ENCODE data around the gene PERCC1. TPM values are rescaled to one million over a fixed set of nuclear protein-coding genes. Genes with fewer than 3 reads are reported as not detected.

The PERCC1 gene
- total RNA-seq, 1 donor from 2014 or later = not detected

GRCh38 chr16:1398826-1399581 is 31.9 kb upstream of the PERCC1 start:
- Histone ChIP-seq H3K36me3 (no peaks in the 10 kb centered on the region), H3K27me3 (no peaks in the 10 kb centered on the region), H3K79me2 (ENCODE audit: low read depth) (no peaks in the 10 kb centered on the region), H4K20me1 (ENCODE audit: low read depth) (peaks cover 3% of the 10 kb centered on the region), H3K27ac (no peak overlapping the region), H3K4me1 (no peaks in the 10 kb centered on the region), H3K9me3 (ENCODE audit: low read depth) (no peaks in the 10 kb centered on the region), H3K9ac (no peak overlapping the region), H2AFZ (replicated peaks) (no peak overlapping the region), H3F3A (ENCODE audit: low read depth) (no peaks in the 10 kb centered on the region), H3K4me3 (no peak overlapping the region), H3K4me2 (no peak overlapping the region)
- DNase-seq (ENCODE audit: low spot score) = no peak
- H3K4me3 Mint-ChIP-seq = no peak overlapping the region
- H3K4me1 Mint-ChIP-seq = no peaks in the 10 kb centered on the region
- H3K27ac Mint-ChIP-seq = no peak overlapping the region
- TF ChIP-seq EZH2 (IDR thresholded peaks at IDR 0.05) = no peak
- TF ChIP-seq CTCF (IDR thresholded peaks at IDR 0.05) = no peak
- no peak for TF ChIP-seq EZH2phosphoT487 (IDR thresholded peaks at IDR 0.05)
- H3K27me3 Mint-ChIP-seq (ENCODE audit: insufficient read depth, low read depth) = peaks cover 6% of the 10 kb centered on the region
- no peaks in the 10 kb centered on the region for H3K9me3 Mint-ChIP-seq
- peaks cover 5% of the 10 kb centered on the region for H3K36me3 Mint-ChIP-seq

GRCh38 chr16:1401061-1401757 is 29.7 kb upstream of the PERCC1 start:
- H4K20me1 ChIP-seq (ENCODE audit: low read depth) = peaks cover 5% of the 10 kb centered on the region
- no peak for DNase-seq (ENCODE audit: low spot score)
- no peaks in the 10 kb centered on the region for H3K9me3 ChIP-seq (ENCODE audit: low read depth)
- H3K27me3 ChIP-seq = no peaks in the 10 kb centered on the region
- Mint-ChIP-seq H3K27ac (no peak overlapping the region), H3K27me3 (ENCODE audit: insufficient read depth, low read depth) (peaks cover 6% of the 10 kb centered on the region), H3K36me3 (peaks cover 5% of the 10 kb centered on the region), H3K9me3 (no peaks in the 10 kb centered on the region), H3K4me1 (no peaks in the 10 kb centered on the region), H3K4me3 (no peak overlapping the region)
- H3K36me3 ChIP-seq = no peaks in the 10 kb centered on the region
- H3K79me2 ChIP-seq (ENCODE audit: low read depth) = peaks cover 8% of the 10 kb centered on the region
- no peak overlapping the region for H3K4me2 ChIP-seq
- H3K4me1 ChIP-seq = no peaks in the 10 kb centered on the region
- H3F3A ChIP-seq (ENCODE audit: low read depth) = no peaks in the 10 kb centered on the region
- no peak overlapping the region for H3K9ac ChIP-seq
- no peak overlapping the region for H3K27ac ChIP-seq
- H3K4me3 ChIP-seq = no peak overlapping the region
- no peak overlapping the region for H2AFZ ChIP-seq (replicated peaks)
- TF ChIP-seq EZH2 (IDR thresholded peaks at IDR 0.05) = no peak
- no peak for TF ChIP-seq EZH2phosphoT487 (IDR thresholded peaks at IDR 0.05)
- no peak for TF ChIP-seq CTCF (IDR thresholded peaks at IDR 0.05)

- H3K27ac ChIP-seq = no peak overlapping the region
- no peak for TF ChIP-seq CTCF (IDR thresholded peaks at IDR 0.05)
- TF ChIP-seq EZH2phosphoT487 (IDR thresholded peaks at IDR 0.05) = no peak
- no peak for TF ChIP-seq EZH2 (IDR thresholded peaks at IDR 0.05)
- Mint-ChIP-seq H3K27me3 (ENCODE audit: insufficient read depth, low read depth) (peaks cover 6% of the 10 kb centered on the region), H3K4me1 (no peaks in the 10 kb centered on the region), H3K36me3 (peaks cover 4% of the 10 kb centered on the region), H3K9me3 (no peaks in the 10 kb centered on the region), H3K27ac (peak overlapping the region; percentile 21), H3K4me3 (no peak overlapping the region)
- no peak overlapping the region for H3K4me2 ChIP-seq
- no peaks in the 10 kb centered on the region for H3K9me3 ChIP-seq (ENCODE audit: low read depth)
- H3K9ac ChIP-seq = no peak overlapping the region
- no peaks in the 10 kb centered on the region for H3F3A ChIP-seq (ENCODE audit: low read depth)
- no peak overlapping the region for H3K4me3 ChIP-seq
- no peak for DNase-seq (ENCODE audit: low spot score)
- no peaks in the 10 kb centered on the region for H3K27me3 ChIP-seq
- peaks cover 6% of the 10 kb centered on the region for H4K20me1 ChIP-seq (ENCODE audit: low read depth)
- H2AFZ ChIP-seq (replicated peaks) = no peak overlapping the region
- H3K4me1 ChIP-seq = no peaks in the 10 kb centered on the region
- peaks cover 14% of the 10 kb centered on the region for H3K79me2 ChIP-seq (ENCODE audit: low read depth)
- H3K36me3 ChIP-seq = no peaks in the 10 kb centered on the region
These were observed 29.1 kb upstream of the PERCC1 start for GRCh38 chr16:1401758-1402154.
